Neural progenitor cell (in vitro differentiated cells): ENCODE data around the gene EEF1AKMT3. TPM values are rescaled to one million over a fixed set of nuclear protein-coding genes. Genes with fewer than 3 reads are reported as not detected.
"Not testable (repeated sequence)": the region's sequence is repeated elsewhere in the genome, so short reads cannot be mapped to it uniquely, and the experiment has no call there.

ENCODE experiments used
- DNase-seq: peaks from one replicate; pipeline ENCODE4 v3.0.0-alpha.2; 2016; ENCODE audit warnings: low spot score
- H2AFZ ChIP-seq: fragments of 200-600 bp; sonication (generic); replicated peaks from 2 replicates; pipeline ENCODE4 v1.6.1; 2016; ENCODE audit warnings: antibody characterized with exemption
- H3F3A ChIP-seq: fragments of 200-600 bp; sonication (generic); 2 replicates; pipeline ENCODE4 v1.6.1; 2016; ENCODE audit warnings: antibody characterized with exemption, low read depth
- H3K27ac ChIP-seq: fragments of 200-600 bp; sonication (generic); 2 replicates; pipeline ENCODE4 v1.5.1; 2016; ENCODE audit warnings: mild to moderate bottlenecking
- H3K27me3 ChIP-seq: fragments of 200-600 bp; sonication (generic); 2 replicates; pipeline ENCODE4 v1.6.1; 2016; ENCODE audit warnings: mild to moderate bottlenecking, moderate library complexity
- H3K36me3 ChIP-seq: fragments of 200-600 bp; sonication (generic); 2 replicates; pipeline ENCODE4 v1.5.1; 2016
- H3K4me1 ChIP-seq: fragments of 200-600 bp; sonication (generic); 2 replicates; pipeline ENCODE4 v1.6.1; 2016; ENCODE audit warnings: mixed run types
- H3K4me2 ChIP-seq: fragments of 200-600 bp; sonication (generic); 2 replicates; pipeline ENCODE4 v1.6.1; 2016
- H3K4me3 ChIP-seq: fragments of 200-600 bp; sonication (generic); 2 replicates; pipeline ENCODE4 v1.5.1; 2016
- H3K79me2 ChIP-seq: fragments of 200-600 bp; sonication (generic); 2 replicates; pipeline ENCODE4 v1.6.1; 2016; ENCODE audit warnings: low read depth
- H3K9ac ChIP-seq: fragments of 200-600 bp; sonication (generic); 2 replicates; pipeline ENCODE4 v1.6.1; 2016
- H3K9me3 ChIP-seq: fragments of 200-600 bp; sonication (generic); 2 replicates; pipeline ENCODE4 v1.5.1; 2016; ENCODE audit warnings: low read depth
- H4K20me1 ChIP-seq: fragments of 200-600 bp; sonication (generic); 2 replicates; pipeline ENCODE4 v1.6.1; 2016; ENCODE audit warnings: low read depth
- H3K27ac Mint-ChIP-seq: 3 replicates; pipeline ENCODE4 v1.8.0; 2021; ENCODE audit warnings: mixed read lengths
- H3K27me3 Mint-ChIP-seq: 2 replicates; pipeline ENCODE4 v1.8.0; 2022; ENCODE audit warnings: low read depth, mild to moderate bottlenecking, inconsistent platforms, moderate library complexity, mixed read lengths; ENCODE audit not compliant: insufficient read depth
- H3K36me3 Mint-ChIP-seq: 3 replicates; pipeline ENCODE4 v1.8.0; 2021; ENCODE audit warnings: mixed read lengths
- H3K4me1 Mint-ChIP-seq: 3 replicates; pipeline ENCODE4 v1.8.0; 2021; ENCODE audit warnings: mixed read lengths
- H3K4me3 Mint-ChIP-seq: 3 replicates; pipeline ENCODE4 v1.8.0; 2021; ENCODE audit warnings: mild to moderate bottlenecking, moderate library complexity, mixed read lengths
- H3K9me3 Mint-ChIP-seq: 3 replicates; pipeline ENCODE4 v1.8.0; 2020; ENCODE audit warnings: mixed read lengths
- CTCF ChIP-seq: fragments of 200-600 bp; sonication (generic); IDR thresholded peaks from 2 replicates; pipeline ENCODE4 v1.5.1; 2017; ENCODE audit warnings: antibody characterized with exemption, mild to moderate bottlenecking
- EZH2 ChIP-seq: fragments of 200-600 bp; sonication (generic); IDR thresholded peaks from 2 replicates; pipeline ENCODE4 v1.6.1; 2017; ENCODE audit warnings: antibody characterized with exemption, mild to moderate bottlenecking, moderate library complexity
- EZH2phosphoT487 ChIP-seq: fragments of 200-600 bp; sonication (generic); IDR thresholded peaks from 2 replicates; pipeline ENCODE4 v1.6.1; 2017; ENCODE audit warnings: antibody characterized with exemption
- total RNA-seq: library from RNA; depleted of rRNA; stranded (reverse); fragments of >200 nt; gene quantifications from 2 replicates; pipeline ENCODE4 v1.2.3, GENCODE V29; 2015; ENCODE audit warnings: low replicate concordance

Gene EEF1AKMT3
- total RNA-seq, 1 donor from 2014 or later: 2.1 TPM

GRCh38 chr12:57771236-57771872 is 1.1 kb upstream of the EEF1AKMT3 start:
- Histone ChIP-seq H3K79me2 (peaks cover 8% of the 10 kb centered on the region), H2AFZ (peak overlapping the region; percentile 90), H3F3A (peaks cover 29% of the 10 kb centered on the region), H3K4me2 (peak overlapping the region; percentile 95), H3K4me1 (peaks cover 12% of the 10 kb centered on the region), H3K4me3 (peak overlapping the region; percentile 72), H3K27ac (peak overlapping the region; percentile 92), H4K20me1 (peaks cover 12% of the 10 kb centered on the region), H3K9ac (peak overlapping the region; percentile 77), H3K36me3 (no peaks in the 10 kb centered on the region), H3K27me3 (peaks cover 27% of the 10 kb centered on the region), H3K9me3 (no peaks in the 10 kb centered on the region)
- H3K4me3 Mint-ChIP-seq: peak overlapping the region; percentile 95
- H3K4me1 Mint-ChIP-seq: peaks cover 26% of the 10 kb centered on the region
- peak; percentile 96 for DNase-seq
- TF ChIP-seq EZH2phosphoT487 (no peak), CTCF (no peak), EZH2 (no peak)
- H3K9me3 Mint-ChIP-seq: peaks cover 2% of the 10 kb centered on the region
- H3K27ac Mint-ChIP-seq: peak overlapping the region; percentile 94
- H3K27me3 Mint-ChIP-seq: peaks cover 11% of the 10 kb centered on the region
- peaks cover 14% of the 10 kb centered on the region for H3K36me3 Mint-ChIP-seq

- H3K27me3 ChIP-seq: peaks cover 21% of the 10 kb centered on the region
- no peaks in the 10 kb centered on the region for H3K9me3 ChIP-seq
- Mint-ChIP-seq H3K4me1 (peaks cover 20% of the 10 kb centered on the region), H3K9me3 (peaks cover 2% of the 10 kb centered on the region), H3K27ac (peak within 1 kb of the TSS; percentile 94), H3K4me3 (peak within 1 kb of the TSS; percentile 95), H3K27me3 (peaks cover 5% of the 10 kb centered on the region), H3K36me3 (peaks cover 12% of the 10 kb centered on the region)
- H3K27ac ChIP-seq: peak within 1 kb of the TSS; percentile 92
- peak within 1 kb of the TSS; percentile 77 for H3K9ac ChIP-seq
- peak within 1 kb of the TSS; percentile 72 for H3K4me3 ChIP-seq
- peaks cover 8% of the 10 kb centered on the region for H3K4me1 ChIP-seq
- peaks cover 24% of the 10 kb centered on the region for H3F3A ChIP-seq
- no peaks in the 10 kb centered on the region for H3K36me3 ChIP-seq
- no peak for TF ChIP-seq CTCF
- no peak for TF ChIP-seq EZH2phosphoT487
- no peak for TF ChIP-seq EZH2
- H4K20me1 ChIP-seq: peaks cover 6% of the 10 kb centered on the region
- peaks cover 8% of the 10 kb centered on the region for H3K79me2 ChIP-seq
- peak within 1 kb of the TSS; percentile 95 for H3K4me2 ChIP-seq
- H2AFZ ChIP-seq: peak within 1 kb of the TSS; percentile 90
- peak; percentile 97 for DNase-seq
Measured at GRCh38 chr12:57771873-57772428, 463 bp upstream of the EEF1AKMT3 start, which contains the start of gene METTL1. METTL1 (minus strand) TSS chr12:57772105; CDS start chr12:57772083, 22 bp downstream.

- H3K27me3 ChIP-seq: peaks cover 12% of the 10 kb centered on the region
- not testable (repeated sequence) for H3K36me3 ChIP-seq, H3K79me2 ChIP-seq, H3K9ac ChIP-seq, H3K4me3 ChIP-seq, H3K27ac Mint-ChIP-seq, H3K4me2 ChIP-seq, DNase-seq, H2AFZ ChIP-seq, H3K27ac ChIP-seq, H3K36me3 Mint-ChIP-seq, H3K9me3 Mint-ChIP-seq, H3K4me1 ChIP-seq, H3K9me3 ChIP-seq, H3K27me3 Mint-ChIP-seq, H4K20me1 ChIP-seq
- peak overlapping the region; percentile 28 for H3K4me3 Mint-ChIP-seq
- H3K4me1 Mint-ChIP-seq: peaks cover 17% of the 10 kb centered on the region
- peaks cover 14% of the 10 kb centered on the region for H3F3A ChIP-seq
Measured at GRCh38 chr12:57774634-57775033, 2.2 kb downstream of the EEF1AKMT3 start.

GRCh38 chr12:57775044-57775443 is 2.6 kb downstream of the EEF1AKMT3 start:
- peaks cover 17% of the 10 kb centered on the region for H3K4me1 Mint-ChIP-seq
- no peaks in the 10 kb centered on the region for H3K4me1 ChIP-seq
- peaks cover 5% of the 10 kb centered on the region for H3K27me3 Mint-ChIP-seq
- H3K27me3 ChIP-seq: peaks cover 12% of the 10 kb centered on the region
- H3K4me3 ChIP-seq: no peak overlapping the region
- H3K36me3 ChIP-seq: no peaks in the 10 kb centered on the region
- peaks cover 2% of the 10 kb centered on the region for H3K9me3 Mint-ChIP-seq
- no peak for DNase-seq
- H3K36me3 Mint-ChIP-seq: peaks cover 4% of the 10 kb centered on the region
- H3K79me2 ChIP-seq: peaks cover 8% of the 10 kb centered on the region
- H3K4me3 Mint-ChIP-seq: no peak overlapping the region
- H3K4me2 ChIP-seq: no peak overlapping the region
- H3K27ac ChIP-seq: no peak overlapping the region
- TF ChIP-seq CTCF (no peak), EZH2phosphoT487 (no peak), EZH2 (no peak)
- H3K9me3 ChIP-seq: no peaks in the 10 kb centered on the region
- no peak overlapping the region for H2AFZ ChIP-seq
- no peak overlapping the region for H3K9ac ChIP-seq
- H3F3A ChIP-seq: peaks cover 14% of the 10 kb centered on the region
- no peaks in the 10 kb centered on the region for H4K20me1 ChIP-seq
- no peak overlapping the region for H3K27ac Mint-ChIP-seq
